HEK293 (cell line): Measurements from ENCODE around the gene LYZL6.

Experiments used
- GFI1B ChIP-seq: fragments of 450-650 bp; formaldehyde crosslinking; IDR thresholded peaks from 2 replicates; pipeline ENCODE4 v1.5.1; 2016; ENCODE audit warnings: missing biosample characterization, missing genetic modification characterization
- KLF10 ChIP-seq: fragments of 450-650 bp; IDR thresholded peaks from 2 replicates; pipeline ENCODE4 v1.5.1; 2018; ENCODE audit warnings: missing biosample characterization, mild to moderate bottlenecking, missing genetic modification characterization
- RBAK ChIP-seq: fragments of 450-650 bp; formaldehyde crosslinking; IDR thresholded peaks from 2 replicates; pipeline ENCODE4 v1.5.1; 2016; ENCODE audit warnings: missing biosample characterization, missing genetic modification characterization
- SCRT1 ChIP-seq: fragments of 450-650 bp; formaldehyde crosslinking; IDR thresholded peaks from 2 replicates; pipeline ENCODE4 v1.5.1; 2016; ENCODE audit warnings: missing biosample characterization, missing genetic modification characterization, borderline replicate concordance
- ZBTB1 ChIP-seq: fragments of 450-650 bp; formaldehyde crosslinking; IDR thresholded peaks from 2 replicates; pipeline ENCODE4 v1.5.1; 2016; ENCODE audit warnings: missing biosample characterization, missing genetic modification characterization
- ZBTB21 ChIP-seq: fragments of 450-650 bp; formaldehyde crosslinking; IDR thresholded peaks from 2 replicates; pipeline ENCODE4 v1.5.1; 2017; ENCODE audit warnings: missing biosample characterization, missing genetic modification characterization
- ZBTB7A ChIP-seq: fragments of 450-650 bp; formaldehyde crosslinking; IDR thresholded peaks from 2 replicates; pipeline ENCODE4 v1.5.1; 2016; ENCODE audit warnings: low read depth, missing biosample characterization, missing genetic modification characterization
- ZBTB8A ChIP-seq: fragments of 450-650 bp; formaldehyde crosslinking; IDR thresholded peaks from 2 replicates; pipeline ENCODE4 v1.5.1; 2016; ENCODE audit warnings: missing biosample characterization, missing genetic modification characterization
- ZEB2 ChIP-seq: fragments of 450-650 bp; formaldehyde crosslinking; IDR thresholded peaks from 2 replicates; pipeline ENCODE4 v1.5.1; 2016; ENCODE audit warnings: missing biosample characterization, missing genetic modification characterization
- ZNF140 ChIP-seq: fragments of 450-650 bp; formaldehyde crosslinking; IDR thresholded peaks from 2 replicates; pipeline ENCODE4 v1.5.1; 2016; ENCODE audit warnings: missing biosample characterization, missing genetic modification characterization
- ZNF155 ChIP-seq: fragments of 450-650 bp; formaldehyde crosslinking; IDR thresholded peaks from 2 replicates; pipeline ENCODE4 v1.5.1; 2016; ENCODE audit warnings: missing biosample characterization, missing genetic modification characterization
- ZNF19 ChIP-seq: fragments of 450-650 bp; formaldehyde crosslinking; IDR thresholded peaks from 2 replicates; pipeline ENCODE4; 2016; ENCODE audit warnings: missing biosample characterization, missing genetic modification characterization, low read depth
- ZNF202 ChIP-seq: fragments of 450-650 bp; formaldehyde crosslinking; IDR thresholded peaks from 2 replicates; pipeline ENCODE4 v1.5.1; 2016; ENCODE audit warnings: missing biosample characterization, missing genetic modification characterization, borderline replicate concordance
- ZNF292 ChIP-seq: fragments of 450-650 bp; formaldehyde crosslinking; IDR thresholded peaks from 2 replicates; pipeline ENCODE4 v1.5.1; 2016; ENCODE audit warnings: low read depth, missing biosample characterization, missing genetic modification characterization, borderline replicate concordance
- ZNF311 ChIP-seq: fragments of 450-650 bp; formaldehyde crosslinking; IDR thresholded peaks from 2 replicates; pipeline ENCODE4 v1.5.1; 2017; ENCODE audit warnings: missing biosample characterization, missing genetic modification characterization, borderline replicate concordance
- ZNF341 ChIP-seq: fragments of 450-650 bp; formaldehyde crosslinking; IDR thresholded peaks from 2 replicates; pipeline ENCODE4; 2016; ENCODE audit warnings: low read depth, missing biosample characterization, missing genetic modification characterization
- ZNF394 ChIP-seq: fragments of 450-650 bp; formaldehyde crosslinking; IDR thresholded peaks from 2 replicates; pipeline ENCODE4 v1.5.1; 2016; ENCODE audit warnings: missing biosample characterization, missing genetic modification characterization, mild to moderate bottlenecking, moderate library complexity, borderline replicate concordance
- ZNF404 ChIP-seq: fragments of 450-650 bp; formaldehyde crosslinking; IDR thresholded peaks from 2 replicates; pipeline ENCODE4 v1.5.1; 2017; ENCODE audit warnings: missing biosample characterization, missing genetic modification characterization
- ZNF433 ChIP-seq: fragments of 450-650 bp; formaldehyde crosslinking; IDR thresholded peaks from 2 replicates; pipeline ENCODE4 v1.5.1; 2016; ENCODE audit warnings: missing biosample characterization, missing genetic modification characterization, low read depth
- ZNF510 ChIP-seq: fragments of 450-650 bp; formaldehyde crosslinking; IDR thresholded peaks from 2 replicates; pipeline ENCODE4 v1.5.1; 2018; ENCODE audit warnings: mild to moderate bottlenecking, missing genetic modification characterization, missing biosample characterization; ENCODE audit not compliant: insufficient replicate concordance
- ZNF514 ChIP-seq: fragments of 450-650 bp; formaldehyde crosslinking; IDR thresholded peaks from 2 replicates; pipeline ENCODE4 v1.5.1; 2016; ENCODE audit warnings: missing biosample characterization, missing genetic modification characterization
- ZNF555 ChIP-seq: fragments of 450-650 bp; formaldehyde crosslinking; conservative IDR thresholded peaks from 2 replicates; pipeline ENCODE4 v1.5.1; 2017; ENCODE audit warnings: missing biosample characterization, mild to moderate bottlenecking, missing genetic modification characterization, inconsistent platforms
- ZNF558 ChIP-seq: fragments of 450-650 bp; formaldehyde crosslinking; IDR thresholded peaks from 2 replicates; pipeline ENCODE4 v1.5.1; 2016; ENCODE audit warnings: missing biosample characterization, missing genetic modification characterization
- TF ChIP-seq, protein P1 (sequence below): fragments of 450-650 bp; formaldehyde crosslinking; conservative IDR thresholded peaks from 2 replicates; pipeline ENCODE4 v1.5.1; 2016; ENCODE audit warnings: low read depth, missing biosample characterization, missing genetic modification characterization
- TF ChIP-seq, protein P2 (sequence below): fragments of 450-650 bp; formaldehyde crosslinking; IDR thresholded peaks from 2 replicates; pipeline ENCODE4 v1.5.1; 2016; ENCODE audit warnings: missing biosample characterization, missing genetic modification characterization
- TF ChIP-seq, protein P3 (sequence below): fragments of 450-650 bp; formaldehyde crosslinking; conservative IDR thresholded peaks from 2 replicates; pipeline ENCODE4 v1.5.1; 2016; ENCODE audit warnings: low read depth, missing biosample characterization, missing genetic modification characterization

LYZL6 gene

DNA sequence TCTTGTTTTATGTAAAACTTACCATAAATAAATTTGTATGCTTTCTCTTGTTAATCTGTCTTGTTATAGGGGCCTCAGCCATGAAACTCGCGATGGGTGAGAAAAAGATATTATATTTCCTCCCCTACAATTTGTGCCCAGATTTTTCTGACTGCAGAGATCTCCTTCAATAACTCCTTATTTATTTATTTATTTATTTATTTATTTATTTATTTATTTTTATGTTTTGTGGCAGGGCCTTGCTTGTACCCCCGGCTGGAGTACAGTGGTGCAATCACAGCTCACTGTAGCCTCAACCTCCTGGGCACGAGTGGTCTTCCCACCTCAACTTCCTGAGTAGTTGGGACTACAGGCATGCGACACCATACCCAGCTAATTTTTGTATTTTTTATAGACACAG is 40.1 kb downstream of the LYZL6 start (continued):
- TF ChIP-seq GFI1B (tag by site-specific recombination) (0 out of 2 replicates have a peak, but pooled peaks have one; percentile 23), ZNF433 (tag by site-specific recombination) (0 out of 2 replicates have a peak, but pooled peaks have one; percentile 46), ZNF394 (peak; percentile 92), ZNF555 (tag by site-specific recombination) (peak; percentile 80), ZNF202 (peak; percentile 89; the same call in 1 of the 2 replicates), ZEB2 (tag by site-specific recombination) (no peak), ZNF514 (no peak), SCRT1 (tag by site-specific recombination) (no peak), ZBTB8A (peak; percentile 63; the same call in 1 of the 2 replicates), ZNF558 (tag by site-specific recombination) (peak; percentile 45; the same call in 1 of the 2 replicates), RBAK (tag by site-specific recombination) (0 out of 2 replicates have a peak, but pooled peaks have one; percentile 29), ZBTB1 (no peak), ZNF155 (no peak), KLF10 (tag by site-specific recombination) (no peak), ZNF404 (tag by site-specific recombination) (0 out of 2 replicates have a peak, but pooled peaks have one; percentile 17), ZNF341 (tag by site-specific recombination) (peak; percentile 33; the same call in 1 of the 2 replicates), ZNF510 (peak; percentile 25), ZBTB7A (no peak), ZBTB21 (tag by site-specific recombination) (0 out of 2 replicates have a peak, but pooled peaks have one; percentile 20), ZNF19 (tag by site-specific recombination) (0 out of 2 replicates have a peak, but pooled peaks have one; percentile 34), ZNF292 (tag by site-specific recombination) (0 out of 2 replicates have a peak, but pooled peaks have one; percentile 48), ZNF140 (tag by site-specific recombination) (peak; percentile 53; the same call in 1 of the 2 replicates), ZNF311 (tag by site-specific recombination) (no peak)
- TF ChIP-seq, protein P1, sequence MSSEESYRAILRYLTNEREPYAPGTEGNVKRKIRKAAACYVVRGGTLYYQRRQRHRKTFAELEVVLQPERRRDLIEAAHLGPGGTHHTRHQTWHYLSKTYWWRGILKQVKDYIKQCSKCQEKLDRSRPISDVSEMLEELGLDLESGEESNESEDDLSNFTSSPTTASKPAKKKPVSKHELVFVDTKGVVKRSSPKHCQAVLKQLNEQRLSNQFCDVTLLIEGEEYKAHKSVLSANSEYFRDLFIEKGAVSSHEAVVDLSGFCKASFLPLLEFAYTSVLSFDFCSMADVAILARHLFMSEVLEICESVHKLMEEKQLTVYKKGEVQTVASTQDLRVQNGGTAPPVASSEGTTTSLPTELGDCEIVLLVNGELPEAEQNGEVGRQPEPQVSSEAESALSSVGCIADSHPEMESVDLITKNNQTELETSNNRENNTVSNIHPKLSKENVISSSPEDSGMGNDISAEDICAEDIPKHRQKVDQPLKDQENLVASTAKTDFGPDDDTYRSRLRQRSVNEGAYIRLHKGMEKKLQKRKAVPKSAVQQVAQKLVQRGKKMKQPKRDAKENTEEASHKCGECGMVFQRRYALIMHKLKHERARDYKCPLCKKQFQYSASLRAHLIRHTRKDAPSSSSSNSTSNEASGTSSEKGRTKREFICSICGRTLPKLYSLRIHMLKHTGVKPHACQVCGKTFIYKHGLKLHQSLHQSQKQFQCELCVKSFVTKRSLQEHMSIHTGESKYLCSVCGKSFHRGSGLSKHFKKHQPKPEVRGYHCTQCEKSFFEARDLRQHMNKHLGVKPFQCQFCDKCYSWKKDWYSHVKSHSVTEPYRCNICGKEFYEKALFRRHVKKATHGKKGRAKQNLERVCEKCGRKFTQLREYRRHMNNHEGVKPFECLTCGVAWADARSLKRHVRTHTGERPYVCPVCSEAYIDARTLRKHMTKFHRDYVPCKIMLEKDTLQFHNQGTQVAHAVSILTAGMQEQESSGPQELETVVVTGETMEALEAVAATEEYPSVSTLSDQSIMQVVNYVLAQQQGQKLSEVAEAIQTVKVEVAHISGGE (tag by site-specific recombination): peak; percentile 72
- TF ChIP-seq, protein P2, sequence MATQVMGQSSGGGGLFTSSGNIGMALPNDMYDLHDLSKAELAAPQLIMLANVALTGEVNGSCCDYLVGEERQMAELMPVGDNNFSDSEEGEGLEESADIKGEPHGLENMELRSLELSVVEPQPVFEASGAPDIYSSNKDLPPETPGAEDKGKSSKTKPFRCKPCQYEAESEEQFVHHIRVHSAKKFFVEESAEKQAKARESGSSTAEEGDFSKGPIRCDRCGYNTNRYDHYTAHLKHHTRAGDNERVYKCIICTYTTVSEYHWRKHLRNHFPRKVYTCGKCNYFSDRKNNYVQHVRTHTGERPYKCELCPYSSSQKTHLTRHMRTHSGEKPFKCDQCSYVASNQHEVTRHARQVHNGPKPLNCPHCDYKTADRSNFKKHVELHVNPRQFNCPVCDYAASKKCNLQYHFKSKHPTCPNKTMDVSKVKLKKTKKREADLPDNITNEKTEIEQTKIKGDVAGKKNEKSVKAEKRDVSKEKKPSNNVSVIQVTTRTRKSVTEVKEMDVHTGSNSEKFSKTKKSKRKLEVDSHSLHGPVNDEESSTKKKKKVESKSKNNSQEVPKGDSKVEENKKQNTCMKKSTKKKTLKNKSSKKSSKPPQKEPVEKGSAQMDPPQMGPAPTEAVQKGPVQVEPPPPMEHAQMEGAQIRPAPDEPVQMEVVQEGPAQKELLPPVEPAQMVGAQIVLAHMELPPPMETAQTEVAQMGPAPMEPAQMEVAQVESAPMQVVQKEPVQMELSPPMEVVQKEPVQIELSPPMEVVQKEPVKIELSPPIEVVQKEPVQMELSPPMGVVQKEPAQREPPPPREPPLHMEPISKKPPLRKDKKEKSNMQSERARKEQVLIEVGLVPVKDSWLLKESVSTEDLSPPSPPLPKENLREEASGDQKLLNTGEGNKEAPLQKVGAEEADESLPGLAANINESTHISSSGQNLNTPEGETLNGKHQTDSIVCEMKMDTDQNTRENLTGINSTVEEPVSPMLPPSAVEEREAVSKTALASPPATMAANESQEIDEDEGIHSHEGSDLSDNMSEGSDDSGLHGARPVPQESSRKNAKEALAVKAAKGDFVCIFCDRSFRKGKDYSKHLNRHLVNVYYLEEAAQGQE (tag by site-specific recombination): peak; percentile 67
- TF ChIP-seq, protein P3, sequence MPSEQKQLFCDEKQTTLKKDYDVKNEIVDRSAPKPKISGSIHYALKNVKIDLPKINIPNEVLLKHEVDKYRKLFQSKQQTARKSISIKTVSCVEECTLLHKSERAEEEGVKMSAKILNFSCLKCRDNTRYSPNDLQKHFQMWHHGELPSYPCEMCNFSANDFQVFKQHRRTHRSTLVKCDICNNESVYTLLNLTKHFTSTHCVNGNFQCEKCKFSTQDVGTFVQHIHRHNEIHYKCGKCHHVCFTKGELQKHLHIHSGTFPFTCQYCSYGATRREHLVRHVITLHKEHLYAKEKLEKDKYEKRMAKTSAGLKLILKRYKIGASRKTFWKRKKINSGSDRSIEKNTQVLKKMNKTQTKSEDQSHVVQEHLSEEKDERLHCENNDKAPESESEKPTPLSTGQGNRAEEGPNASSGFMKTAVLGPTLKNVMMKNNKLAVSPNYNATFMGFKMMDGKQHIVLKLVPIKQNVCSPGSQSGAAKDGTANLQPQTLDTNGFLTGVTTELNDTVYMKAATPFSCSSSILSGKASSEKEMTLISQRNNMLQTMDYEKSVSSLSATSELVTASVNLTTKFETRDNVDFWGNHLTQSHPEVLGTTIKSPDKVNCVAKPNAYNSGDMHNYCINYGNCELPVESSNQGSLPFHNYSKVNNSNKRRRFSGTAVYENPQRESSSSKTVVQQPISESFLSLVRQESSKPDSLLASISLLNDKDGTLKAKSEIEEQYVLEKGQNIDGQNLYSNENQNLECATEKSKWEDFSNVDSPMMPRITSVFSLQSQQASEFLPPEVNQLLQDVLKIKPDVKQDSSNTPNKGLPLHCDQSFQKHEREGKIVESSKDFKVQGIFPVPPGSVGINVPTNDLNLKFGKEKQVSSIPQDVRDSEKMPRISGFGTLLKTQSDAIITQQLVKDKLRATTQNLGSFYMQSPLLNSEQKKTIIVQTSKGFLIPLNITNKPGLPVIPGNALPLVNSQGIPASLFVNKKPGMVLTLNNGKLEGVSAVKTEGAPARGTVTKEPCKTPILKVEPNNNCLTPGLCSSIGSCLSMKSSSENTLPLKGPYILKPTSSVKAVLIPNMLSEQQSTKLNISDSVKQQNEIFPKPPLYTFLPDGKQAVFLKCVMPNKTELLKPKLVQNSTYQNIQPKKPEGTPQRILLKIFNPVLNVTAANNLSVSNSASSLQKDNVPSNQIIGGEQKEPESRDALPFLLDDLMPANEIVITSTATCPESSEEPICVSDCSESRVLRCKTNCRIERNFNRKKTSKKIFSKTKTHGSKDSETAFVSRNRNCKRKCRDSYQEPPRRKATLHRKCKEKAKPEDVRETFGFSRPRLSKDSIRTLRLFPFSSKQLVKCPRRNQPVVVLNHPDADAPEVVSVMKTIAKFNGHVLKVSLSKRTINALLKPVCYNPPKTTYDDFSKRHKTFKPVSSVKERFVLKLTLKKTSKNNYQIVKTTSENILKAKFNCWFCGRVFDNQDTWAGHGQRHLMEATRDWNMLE (tag by site-specific recombination): peak; percentile 91
